ENCODE results near the gene KANK3.
"Not testable (repeated sequence)": the region's sequence is repeated elsewhere in the genome, so short reads cannot be mapped to it uniquely, and the experiment has no call there.

Gene KANK3

DNA sequence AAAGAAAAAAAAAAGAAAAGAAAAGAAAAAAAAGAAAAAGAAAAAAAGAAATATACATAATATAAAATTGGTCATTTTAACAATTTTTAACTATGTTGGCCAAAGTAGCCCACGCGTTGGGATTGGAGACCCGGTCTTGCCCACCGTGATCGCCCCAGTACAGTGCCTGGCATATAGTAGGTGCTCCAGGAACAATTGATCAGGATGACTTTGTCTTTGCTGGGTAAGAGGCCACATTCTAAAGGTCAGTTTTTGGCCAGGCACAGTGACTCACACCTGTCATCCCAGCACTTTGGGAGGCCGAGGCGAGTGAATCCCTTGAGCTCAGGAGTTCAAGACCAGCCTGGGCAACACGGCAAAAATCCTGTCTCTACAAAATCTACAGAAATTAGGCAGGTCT, 17.1 kb upstream of the KANK3 start:
- POLR2A ChIA-PET: no interaction called here
- TF ChIP-seq, protein P1, sequence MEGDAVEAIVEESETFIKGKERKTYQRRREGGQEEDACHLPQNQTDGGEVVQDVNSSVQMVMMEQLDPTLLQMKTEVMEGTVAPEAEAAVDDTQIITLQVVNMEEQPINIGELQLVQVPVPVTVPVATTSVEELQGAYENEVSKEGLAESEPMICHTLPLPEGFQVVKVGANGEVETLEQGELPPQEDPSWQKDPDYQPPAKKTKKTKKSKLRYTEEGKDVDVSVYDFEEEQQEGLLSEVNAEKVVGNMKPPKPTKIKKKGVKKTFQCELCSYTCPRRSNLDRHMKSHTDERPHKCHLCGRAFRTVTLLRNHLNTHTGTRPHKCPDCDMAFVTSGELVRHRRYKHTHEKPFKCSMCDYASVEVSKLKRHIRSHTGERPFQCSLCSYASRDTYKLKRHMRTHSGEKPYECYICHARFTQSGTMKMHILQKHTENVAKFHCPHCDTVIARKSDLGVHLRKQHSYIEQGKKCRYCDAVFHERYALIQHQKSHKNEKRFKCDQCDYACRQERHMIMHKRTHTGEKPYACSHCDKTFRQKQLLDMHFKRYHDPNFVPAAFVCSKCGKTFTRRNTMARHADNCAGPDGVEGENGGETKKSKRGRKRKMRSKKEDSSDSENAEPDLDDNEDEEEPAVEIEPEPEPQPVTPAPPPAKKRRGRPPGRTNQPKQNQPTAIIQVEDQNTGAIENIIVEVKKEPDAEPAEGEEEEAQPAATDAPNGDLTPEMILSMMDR (IDR thresholded peaks at IDR 0.05; ENCODE audit: insufficient read depth, low read length, missing control alignments): no peak
- DNase-seq (ENCODE audit: low read depth, low spot score): no peak
- H3K4me3 ChIP-seq (ENCODE audit: low read depth, low read length): no peak overlapping the region
- CTCF ChIA-PET: no interaction called here

GRCh38 chr19:8358948-8359347, 15.9 kb upstream of the KANK3 start:
- POLR2A ChIA-PET: interaction anchor here (0.6 kb wide), 1 partner anchor 69 kb away, joined by 3 read pairs; no protein-coding TSS in a partner anchor
- TF ChIP-seq, protein P1 (IDR thresholded peaks at IDR 0.05; ENCODE audit: insufficient read depth, low read length, missing control alignments): no peak
- no peak overlapping the region for H3K4me3 ChIP-seq (ENCODE audit: low read depth, low read length)
- CTCF ChIA-PET: interaction anchor here (0.7 to 2.1 kb wide), 3 partner anchors 17 to 147 kb away, joined by 3 to 8 read pairs (median 4); no protein-coding TSS in a partner anchor
- no peak for DNase-seq (ENCODE audit: low read depth, low spot score)

DNA sequence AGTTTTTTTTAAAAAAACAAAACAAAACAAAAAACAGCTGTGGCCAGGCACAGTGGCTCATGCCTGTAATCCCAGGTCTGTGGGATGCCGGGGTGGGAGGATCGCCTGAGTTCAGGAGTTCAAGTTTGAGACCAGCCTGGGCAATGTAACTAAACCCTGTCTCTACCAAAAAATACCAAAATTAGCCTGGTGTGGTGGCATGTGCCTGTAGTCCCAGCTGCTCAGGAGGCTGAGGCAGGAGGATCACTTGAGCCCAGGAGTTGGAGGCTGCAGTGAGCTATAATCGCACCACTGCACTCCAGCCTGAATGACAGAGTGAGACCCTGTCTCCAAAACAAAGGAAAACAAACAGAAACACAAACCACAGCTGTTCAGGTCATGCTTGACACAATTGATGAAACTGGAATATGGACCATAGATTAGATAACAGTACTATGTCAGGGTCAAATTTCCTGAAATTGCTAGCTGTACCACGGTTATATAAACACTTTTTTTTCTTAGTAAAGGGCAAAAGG, 14.0 kb upstream of the KANK3 start:
- no peak overlapping the region for H3K4me3 ChIP-seq (ENCODE audit: low read depth, low read length)
- ChIA-PET CTCF (interaction anchor here (0.9 to 2.1 kb wide), 7 partner anchors 9 to 223 kb away, joined by 3 to 8 read pairs (median 4); partner anchors contain the start of gene MARCHF2), POLR2A (interaction anchor here (1.0 kb wide), 1 partner anchor 11 kb away, joined by 3 read pairs; no protein-coding TSS in a partner anchor)
- TF ChIP-seq, protein P1 (IDR thresholded peaks at IDR 0.05; ENCODE audit: insufficient read depth, low read length, missing control alignments): no peak
- no peak for DNase-seq (ENCODE audit: low read depth, low spot score)

- DNase-seq (ENCODE audit: low read depth, low spot score): peak; percentile 75
- H3K4me3 ChIP-seq (ENCODE audit: low read depth, low read length): no peak overlapping the region
- CTCF ChIA-PET: interaction anchor here (0.9 to 5.8 kb wide), 20 partner anchors 8 to 223 kb away, joined by 3 to 121 read pairs (median 25); partner anchors contain the start of genes ANGPTL4, KANK3, MARCHF2 and MYO1F
- POLR2A ChIA-PET: interaction anchor here (0.7 to 2.6 kb wide), 5 partner anchors 10 to 89 kb away, joined by 3 to 33 read pairs (median 3); partner anchors contain the start of genes ANGPTL4, HNRNPM and RAB11B
- TF ChIP-seq, protein P1 (IDR thresholded peaks at IDR 0.05; ENCODE audit: insufficient read depth, low read length, missing control alignments): no peak
Observed at GRCh38 chr19:8355631-8356402, 12.8 kb upstream of the KANK3 start.

- ChIA-PET POLR2A (interaction anchor here (0.6 kb wide), 2 partner anchors 166 to 1315 kb away, joined by 3 read pairs; no protein-coding TSS in a partner anchor), CTCF (interaction anchor here (0.7 to 5.8 kb wide), 30 partner anchors 10 to 233 kb away, joined by 3 to 121 read pairs (median 14); partner anchors contain the start of genes ANGPTL4, HNRNPM, KANK3 and MARCHF2)
- DNase-seq (ENCODE audit: low read depth, low spot score); H3K4me3 ChIP-seq (ENCODE audit: low read depth, low read length): not testable (repeated sequence)
Observed at GRCh38 chr19:8352845-8353244, 9.8 kb upstream of the KANK3 start.

DNA sequence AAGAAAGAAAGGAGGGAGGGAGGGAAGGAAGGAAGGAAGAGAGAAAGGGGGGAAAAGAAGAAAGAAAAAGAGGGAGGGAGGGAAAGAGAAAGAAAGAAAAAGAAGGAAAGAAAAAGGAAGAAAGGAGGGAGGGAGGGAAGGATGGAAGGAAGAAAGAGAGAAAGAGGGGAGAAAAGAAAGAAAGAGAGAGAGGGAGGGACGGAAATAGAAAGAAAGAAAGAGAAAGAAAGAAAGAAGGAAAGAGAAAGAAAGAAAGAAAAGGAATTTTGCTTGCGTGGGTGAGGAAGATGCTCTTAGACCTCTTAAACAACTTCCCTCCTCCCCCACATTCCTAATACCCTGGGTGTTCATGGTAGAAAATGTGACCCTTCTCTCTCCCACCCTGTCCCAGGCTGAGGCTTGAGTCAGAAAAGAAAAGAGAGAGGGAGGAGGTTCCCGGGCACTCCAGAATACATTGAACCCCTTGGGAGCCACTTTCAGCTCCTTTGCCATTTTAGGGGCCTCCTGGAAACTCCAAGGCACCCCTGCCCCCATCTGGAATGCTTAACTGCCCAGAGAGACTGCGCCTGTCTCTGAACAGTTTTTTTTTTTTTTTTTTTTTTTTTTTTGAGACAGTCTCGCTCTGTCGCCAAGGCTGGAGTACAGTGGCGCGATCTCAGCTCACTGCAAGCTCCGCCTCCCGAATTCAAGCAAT, 9.2 kb upstream of the KANK3 start:
- TF ChIP-seq, protein P1 (IDR thresholded peaks at IDR 0.05; ENCODE audit: insufficient read depth, low read length, missing control alignments): no peak
- peak overlapping the region; percentile 20 for H3K4me3 ChIP-seq (ENCODE audit: low read depth, low read length)
- no peak for DNase-seq (ENCODE audit: low read depth, low spot score)
- ChIA-PET CTCF (interaction anchor here (1.4 to 5.8 kb wide), 20 partner anchors 9 to 234 kb away, joined by 4 to 121 read pairs (median 24); partner anchors contain the start of genes ANGPTL4, KANK3, MARCHF2 and MYO1F), POLR2A (no interaction called here)

DNA sequence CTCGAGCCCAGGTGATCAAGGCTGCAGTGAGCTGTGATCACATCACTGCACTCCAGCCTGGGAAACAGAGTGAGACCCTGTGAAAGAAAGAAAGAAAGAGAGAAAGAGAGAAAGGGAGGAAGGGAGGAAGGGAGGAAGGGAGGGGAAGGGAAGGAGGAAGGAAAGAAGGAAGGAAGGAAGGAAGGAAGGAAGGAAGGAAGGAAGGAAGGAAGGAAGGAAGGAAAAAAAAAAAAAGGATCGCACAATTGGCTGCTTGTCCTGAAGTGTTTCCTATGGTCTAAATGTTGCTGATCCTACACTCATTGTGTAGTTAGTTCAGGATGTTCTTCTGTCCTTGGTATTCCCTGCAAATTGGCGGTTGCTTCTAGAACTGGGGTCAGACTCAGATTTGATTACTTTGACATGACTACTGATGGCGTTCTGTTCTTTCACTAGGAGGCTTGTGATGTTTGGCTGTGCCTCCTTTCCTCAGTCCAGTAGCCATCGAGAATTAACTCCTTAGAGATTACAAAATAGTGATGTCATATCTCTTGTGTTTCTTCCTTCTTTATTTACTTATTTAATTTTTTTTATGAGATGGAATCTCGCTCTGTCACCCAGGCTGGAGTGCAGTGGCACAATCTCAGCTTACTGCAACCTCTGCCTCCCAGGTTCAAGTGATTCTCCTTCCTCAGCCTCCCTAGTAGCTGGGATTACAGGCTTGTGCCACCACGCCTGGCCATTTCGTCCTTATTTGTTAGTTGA, 6.7 kb upstream of the KANK3 start:
- H3K4me3 ChIP-seq (ENCODE audit: low read depth, low read length); POLR2A ChIA-PET; DNase-seq (ENCODE audit: low read depth, low spot score): not testable (repeated sequence)
- CTCF ChIA-PET: interaction anchor here (1.0 to 5.8 kb wide), 2 partner anchors 159 to 229 kb away, joined by 3 to 85 read pairs; partner anchors contain the start of gene MYO1F

All from AG04449 (cell line).